HL-60 (cell line): ENCODE data around the gene SDK1.

ENCODE experiments used
- DNase-seq, 2 experiments: peaks; one replicate each; pipeline ENCODE4 v3.0.0-alpha.2; 2010 to 2020; ENCODE audit warnings: low read depth in 1 of 2, low spot score in 1 of 2
- H3K27ac ChIP-seq: fragments of 250-450 bp; sonication (Bioruptor Pico); replicated peaks from 2 replicates; pipeline ENCODE4 v1.5.1; 2020; ENCODE audit warnings: mild to moderate bottlenecking, moderate library complexity
- H3K27me3 ChIP-seq: fragments of 250-450 bp; sonication (Bioruptor Pico); 2 replicates; pipeline ENCODE4 v1.5.1; 2021; ENCODE audit warnings: mild to moderate bottlenecking, moderate library complexity; ENCODE audit not compliant: insufficient read depth, poor library complexity, severe bottlenecking
- H3K4me3 ChIP-seq: replicated peaks from 2 replicates; pipeline ENCODE4 v1.5.1; 2011; ENCODE audit warnings: mild to moderate bottlenecking, control low read depth, low read length; ENCODE audit not compliant: insufficient read depth
- GABPA ChIP-seq: IDR thresholded peaks from 2 replicates; pipeline ENCODE4 v1.6.1; 2012; ENCODE audit warnings: low read depth
- POLR2AphosphoS5 ChIP-seq: IDR thresholded peaks from 2 replicates; pipeline ENCODE4 v1.6.1; 2012; ENCODE audit warnings: low read depth
- REST ChIP-seq: IDR thresholded peaks from 2 replicates; pipeline ENCODE4 v1.6.1; 2012; ENCODE audit warnings: low read depth; ENCODE audit not compliant: insufficient replicate concordance
- SPI1 ChIP-seq: IDR thresholded peaks from 2 replicates; pipeline ENCODE4 v1.6.1; 2012; ENCODE audit warnings: low read depth, mild to moderate bottlenecking, borderline replicate concordance
- TF ChIP-seq, protein P1 (sequence below): IDR thresholded peaks from one replicate; pipeline ENCODE4 v1.5.1; 2011; ENCODE audit warnings: low read length, control low read depth, inconsistent platforms; ENCODE audit not compliant: insufficient read depth

Gene SDK1

DNA sequence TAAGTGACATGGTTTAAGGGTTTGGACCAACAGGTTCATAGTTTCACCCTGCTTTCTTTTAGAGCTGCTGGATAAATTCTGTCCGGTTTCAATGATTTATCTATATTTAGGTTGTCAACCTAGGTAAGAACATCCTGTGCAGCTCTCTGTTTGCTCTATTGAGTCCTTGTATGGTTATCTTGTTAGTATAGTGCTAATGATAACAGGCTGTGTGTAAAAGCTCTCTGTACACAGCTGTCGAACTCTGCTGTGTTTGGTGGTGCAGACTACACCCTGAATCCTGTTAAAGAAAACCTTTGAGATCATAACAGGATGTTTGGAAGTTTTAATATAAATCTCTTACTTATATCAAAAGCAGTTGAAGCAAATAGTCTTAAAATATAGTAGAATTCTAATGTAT is 219.2 kb downstream of the SDK1 start:
- H3K27me3 ChIP-seq: no peaks in the 10 kb centered on the region
- no peak overlapping the region for H3K4me3 ChIP-seq
- no peak for DNase-seq
- TF ChIP-seq POLR2AphosphoS5 (no peak), GABPA (no peak), REST (no peak), SPI1 (no peak)
- no peak overlapping the region for H3K27ac ChIP-seq

GRCh38 chr7:3527496-3528124 is 226.6 kb downstream of the SDK1 start:
- no peaks in the 10 kb centered on the region for H3K27me3 ChIP-seq
- TF ChIP-seq POLR2AphosphoS5: no peak
- no peak for TF ChIP-seq GABPA
- TF ChIP-seq, protein P1, sequence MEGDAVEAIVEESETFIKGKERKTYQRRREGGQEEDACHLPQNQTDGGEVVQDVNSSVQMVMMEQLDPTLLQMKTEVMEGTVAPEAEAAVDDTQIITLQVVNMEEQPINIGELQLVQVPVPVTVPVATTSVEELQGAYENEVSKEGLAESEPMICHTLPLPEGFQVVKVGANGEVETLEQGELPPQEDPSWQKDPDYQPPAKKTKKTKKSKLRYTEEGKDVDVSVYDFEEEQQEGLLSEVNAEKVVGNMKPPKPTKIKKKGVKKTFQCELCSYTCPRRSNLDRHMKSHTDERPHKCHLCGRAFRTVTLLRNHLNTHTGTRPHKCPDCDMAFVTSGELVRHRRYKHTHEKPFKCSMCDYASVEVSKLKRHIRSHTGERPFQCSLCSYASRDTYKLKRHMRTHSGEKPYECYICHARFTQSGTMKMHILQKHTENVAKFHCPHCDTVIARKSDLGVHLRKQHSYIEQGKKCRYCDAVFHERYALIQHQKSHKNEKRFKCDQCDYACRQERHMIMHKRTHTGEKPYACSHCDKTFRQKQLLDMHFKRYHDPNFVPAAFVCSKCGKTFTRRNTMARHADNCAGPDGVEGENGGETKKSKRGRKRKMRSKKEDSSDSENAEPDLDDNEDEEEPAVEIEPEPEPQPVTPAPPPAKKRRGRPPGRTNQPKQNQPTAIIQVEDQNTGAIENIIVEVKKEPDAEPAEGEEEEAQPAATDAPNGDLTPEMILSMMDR: no peak
- TF ChIP-seq SPI1: no peak
- no peak for TF ChIP-seq REST
- no peak overlapping the region for H3K27ac ChIP-seq
- no peak overlapping the region for H3K4me3 ChIP-seq
- no peak for DNase-seq

GRCh38 chr7:3533040-3533439 is 232.0 kb downstream of the SDK1 start:
- no peak for TF ChIP-seq POLR2AphosphoS5
- TF ChIP-seq GABPA: no peak
- TF ChIP-seq, protein P1: no peak
- TF ChIP-seq SPI1: no peak
- TF ChIP-seq REST: no peak
- no peaks in the 10 kb centered on the region for H3K27me3 ChIP-seq
- no peak overlapping the region for H3K27ac ChIP-seq
- H3K4me3 ChIP-seq: no peak overlapping the region
- no peak for DNase-seq
